ENCODE data around the gene FSD1. TPM values are rescaled to one million over a fixed set of nuclear protein-coding genes. Genes with fewer than 3 reads are reported as not detected.
"Not testable (repeated sequence)": the region's sequence is repeated elsewhere in the genome, so short reads cannot be mapped to it uniquely, and the experiment has no call there.

FSD1 gene
- total RNA-seq, 1 donor from 2014 or later: not detected

GRCh38 chr19:4279267-4279529, 25.2 kb upstream of the FSD1 start:
- no peak overlapping the region for H3K27ac ChIP-seq
- TF ChIP-seq CTCF (IDR thresholded peaks at IDR 0.05): no peak
- peak overlapping the region; percentile 33 to 44 for H3K4me3 ChIP-seq
- H3K36me3 ChIP-seq: no peaks in the 10 kb centered on the region
- DNase-seq (ENCODE audit: low spot score in 2 of 2): no peak
- peaks cover 6 to 8% of the 10 kb centered on the region in 2 donors for H3K4me1 ChIP-seq
- peaks cover 22% of the 10 kb centered on the region for H3K27me3 ChIP-seq
- no peaks in the 10 kb centered on the region for H3K9me3 ChIP-seq
- intact Hi-C loops (cut with DNase I): no loop called here

- Histone ChIP-seq H3K36me3 (no peaks in the 10 kb centered on the region), H3K9me3 (no peaks in the 10 kb centered on the region), H3K4me1 (peaks cover 6 to 8% of the 10 kb centered on the region in 2 donors), H3K27ac (no peak overlapping the region), H3K27me3 (peaks cover 22% of the 10 kb centered on the region), H3K4me3 (peak overlapping the region; percentile 33 to 44)
- intact Hi-C loops (cut with DNase I): no loop called here
- DNase-seq (ENCODE audit: low spot score in 2 of 2): no peak
- no peak for TF ChIP-seq CTCF (IDR thresholded peaks at IDR 0.05)
Observed at GRCh38 chr19:4279530-4280422, 24.6 kb upstream of the FSD1 start.

GRCh38 chr19:4284176-4284958, 20.0 kb upstream of the FSD1 start:
- no peak for DNase-seq (ENCODE audit: low spot score in 2 of 2)
- H3K9me3 ChIP-seq: no peaks in the 10 kb centered on the region
- no peaks in the 10 kb centered on the region for H3K36me3 ChIP-seq
- TF ChIP-seq CTCF (IDR thresholded peaks at IDR 0.05): no peak
- peaks cover 2% of the 10 kb centered on the region in 2 donors for H3K4me1 ChIP-seq
- H3K4me3 ChIP-seq: no peak overlapping the region
- intact Hi-C loops (cut with DNase I): no loop called here
- H3K27ac ChIP-seq: no peak overlapping the region
- peaks cover 11% of the 10 kb centered on the region for H3K27me3 ChIP-seq

GRCh38 chr19:4284974-4285373, 19.4 kb upstream of the FSD1 start:
- intact Hi-C loops (cut with DNase I): no loop called here
- TF ChIP-seq CTCF (IDR thresholded peaks at IDR 0.05): no peak
- Histone ChIP-seq H3K4me1 (no peaks in the 10 kb centered on the region), H3K4me3 (no peak overlapping the region), H3K27ac (no peak overlapping the region), H3K27me3 (peaks cover 5% of the 10 kb centered on the region), H3K36me3 (no peaks in the 10 kb centered on the region), H3K9me3 (no peaks in the 10 kb centered on the region)
- no peak for DNase-seq (ENCODE audit: low spot score in 2 of 2)

- H3K27me3 ChIP-seq; H3K9me3 ChIP-seq; intact Hi-C loops (cut with DNase I); H3K36me3 ChIP-seq; H3K4me1 ChIP-seq; H3K4me3 ChIP-seq; DNase-seq (ENCODE audit: low spot score in 2 of 2); H3K27ac ChIP-seq: not testable (repeated sequence)
Observed at GRCh38 chr19:4286141-4286540, 18.3 kb upstream of the FSD1 start.

- Histone ChIP-seq H3K27me3 (no peaks in the 10 kb centered on the region), H3K4me1 (no peaks in the 10 kb centered on the region), H3K4me3 (no peak overlapping the region), H3K36me3 (no peaks in the 10 kb centered on the region), H3K27ac (no peak overlapping the region), H3K9me3 (no peaks in the 10 kb centered on the region)
- no peak for TF ChIP-seq CTCF (IDR thresholded peaks at IDR 0.05)
- DNase-seq (ENCODE audit: low spot score in 2 of 2): no peak
- intact Hi-C loops (cut with DNase I): no loop called here
Observed at GRCh38 chr19:4288091-4288777, 16.2 kb upstream of the FSD1 start.

Measured in ascending aorta (tissue), 2 donors.